Neural crest cell (in vitro differentiated cells): ENCODE results near the gene PTPRK. TPM values are rescaled to one million over a fixed set of nuclear protein-coding genes. Genes with fewer than 3 reads are reported as not detected.

Experiments
- DNase-seq: peaks from one replicate; pipeline ENCODE4 v3.0.0; 2021; ENCODE audit warnings: low read depth, mixed read lengths, low spot score
- H3K27ac Mint-ChIP-seq: one replicate; pipeline ENCODE4 v1.8.0; 2021; ENCODE audit warnings: mild to moderate bottlenecking, mixed read lengths; ENCODE audit not compliant: unreplicated experiment
- H3K27me3 Mint-ChIP-seq: 2 replicates; pipeline ENCODE4 v1.8.0; 2021; ENCODE audit warnings: low read depth, mild to moderate bottlenecking, mixed read lengths
- H3K36me3 Mint-ChIP-seq: 2 replicates; pipeline ENCODE4 v1.8.0; 2021; ENCODE audit warnings: low read depth, mild to moderate bottlenecking, mixed read lengths
- H3K4me1 Mint-ChIP-seq: 2 replicates; pipeline ENCODE4 v1.8.0; 2021; ENCODE audit warnings: mixed read lengths
- H3K4me3 Mint-ChIP-seq: one replicate; pipeline ENCODE4 v1.8.0; 2021; ENCODE audit warnings: mild to moderate bottlenecking, mixed read lengths
- H3K9me3 Mint-ChIP-seq: 2 replicates; pipeline ENCODE4 v1.8.0; 2021; ENCODE audit warnings: mixed read lengths
- CTCF ChIP-seq: fragments of 200-600 bp; sonication (generic); conservative IDR thresholded peaks from 2 replicates; pipeline ENCODE4 v1.5.0; 2021; ENCODE audit warnings: antibody characterized with exemption, mild to moderate bottlenecking
- total RNA-seq: library from RNA; stranded (reverse); gene quantifications from 2 replicates; pipeline ENCODE4 v1.2.1, GENCODE V29; 2021

PTPRK gene
- total RNA-seq, 1 donor from 2014 or later: 30.8 TPM

- Mint-ChIP-seq H3K4me3 (no peak overlapping the region), H3K27ac (peak overlapping the region; percentile 81), H3K27me3 (no peaks in the 10 kb centered on the region), H3K36me3 (peaks cover 9% of the 10 kb centered on the region), H3K9me3 (peaks cover 7% of the 10 kb centered on the region), H3K4me1 (peaks cover 17% of the 10 kb centered on the region)
- no peak for DNase-seq
- no peak for TF ChIP-seq CTCF
These were observed 98.2 kb downstream of the PTPRK start for GRCh38 chr6:128422200-128422599.

GRCh38 chr6:128421788-128422187, 98.6 kb downstream of the PTPRK start:
- Mint-ChIP-seq H3K27me3 (no peaks in the 10 kb centered on the region), H3K4me1 (peaks cover 17% of the 10 kb centered on the region), H3K27ac (no peak overlapping the region), H3K4me3 (no peak overlapping the region), H3K36me3 (peaks cover 9% of the 10 kb centered on the region), H3K9me3 (peaks cover 7% of the 10 kb centered on the region)
- no peak for DNase-seq
- TF ChIP-seq CTCF: no peak

- Mint-ChIP-seq H3K9me3 (peaks cover 11% of the 10 kb centered on the region), H3K27me3 (no peaks in the 10 kb centered on the region), H3K36me3 (peaks cover 13% of the 10 kb centered on the region), H3K4me3 (no peak overlapping the region), H3K4me1 (peaks cover 14% of the 10 kb centered on the region), H3K27ac (no peak overlapping the region)
- DNase-seq: no peak
- TF ChIP-seq CTCF: no peak
These were observed 102.7 kb downstream of the PTPRK start for GRCh38 chr6:128417698-128418097.

- TF ChIP-seq CTCF: no peak
- no peak for DNase-seq
- Mint-ChIP-seq H3K27me3 (no peaks in the 10 kb centered on the region), H3K27ac (no peak overlapping the region), H3K9me3 (peaks cover 11% of the 10 kb centered on the region), H3K4me1 (no peaks in the 10 kb centered on the region), H3K36me3 (peaks cover 13% of the 10 kb centered on the region), H3K4me3 (no peak overlapping the region)
These were observed 105.0 kb downstream of the PTPRK start for GRCh38 chr6:128415387-128415786.

GRCh38 chr6:128414943-128415342, 105.5 kb downstream of the PTPRK start:
- Mint-ChIP-seq H3K27ac (no peak overlapping the region), H3K36me3 (peaks cover 13% of the 10 kb centered on the region), H3K9me3 (peaks cover 11% of the 10 kb centered on the region), H3K27me3 (no peaks in the 10 kb centered on the region), H3K4me1 (no peaks in the 10 kb centered on the region), H3K4me3 (no peak overlapping the region)
- TF ChIP-seq CTCF: no peak
- no peak for DNase-seq

- Mint-ChIP-seq H3K27ac (no peak overlapping the region), H3K4me1 (no peaks in the 10 kb centered on the region), H3K9me3 (peaks cover 4% of the 10 kb centered on the region), H3K4me3 (no peak overlapping the region), H3K27me3 (no peaks in the 10 kb centered on the region), H3K36me3 (peaks cover 5% of the 10 kb centered on the region)
- TF ChIP-seq CTCF: no peak
- DNase-seq: no peak
These were observed 107.1 kb downstream of the PTPRK start for GRCh38 chr6:128413291-128413690.
